ENCODE data around the gene NELFB. TPM values are rescaled to one million over a fixed set of nuclear protein-coding genes. Genes with fewer than 3 reads are reported as not detected.
A peak's percentile ranks its signal among the peaks of the same experiment; 100 is the strongest.

Gene NELFB
- total and polyA plus RNA-seq, 3 experiments from 2014 or later = 34.8 to 72.0 (median 67.5) TPM

DNA sequence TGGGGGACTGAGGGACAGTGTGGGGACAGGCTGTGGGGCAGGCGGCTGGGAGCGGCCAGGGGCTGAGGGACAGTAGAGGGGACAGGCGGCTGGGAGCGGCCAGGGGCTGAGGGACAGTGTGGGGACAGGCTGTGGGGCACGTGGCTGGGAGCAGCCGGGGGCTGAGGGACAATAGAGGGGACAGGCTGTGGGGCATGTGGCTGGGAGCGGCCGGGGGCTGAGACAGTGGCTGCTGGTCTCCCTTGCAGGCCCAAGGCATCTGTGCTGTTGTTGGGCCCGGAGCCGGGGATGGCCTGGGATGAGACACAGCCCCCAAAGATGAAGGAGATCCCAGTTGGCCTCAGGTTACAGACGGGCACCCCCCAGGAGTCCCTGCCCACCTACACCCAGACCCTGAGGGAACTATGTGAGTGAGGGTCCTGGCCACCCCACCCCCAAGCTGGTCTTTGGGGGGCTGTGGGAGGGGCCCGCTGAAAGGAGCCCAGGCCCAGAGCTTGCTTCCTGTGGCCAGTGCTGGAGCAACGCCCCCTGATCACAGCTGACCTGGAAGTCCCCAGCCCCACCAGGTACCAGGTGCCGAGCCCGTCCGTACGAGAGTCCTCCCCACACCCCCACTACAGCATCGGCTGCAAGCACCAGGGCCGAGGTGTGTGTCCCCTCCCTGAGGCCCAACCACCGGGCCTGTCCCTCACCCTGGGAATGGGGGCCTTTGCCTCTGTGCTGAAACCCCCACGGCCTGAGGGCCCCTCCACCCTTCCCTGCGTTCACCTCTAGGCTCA, 3.4 kb upstream of the NELFB start:
- DNase-seq = no peak
- POLR2A ChIA-PET = no interaction called here

GRCh38 chr9:137252555-137253506, 2.3 kb upstream of the NELFB start:
- Histone ChIP-seq H3K4me3 (ENCODE audit: low read length) (no peak overlapping the region), H3K9me3 (ENCODE audit: low read length) (no peaks in the 10 kb centered on the region), H3K27me3 (ENCODE audit: insufficient read depth, low read length, poor library complexity, severe bottlenecking) (no peaks in the 10 kb centered on the region), H3K36me3 (ENCODE audit: insufficient read depth, low read length) (no peaks in the 10 kb centered on the region), H3K27ac (ENCODE audit: low read depth, low read length) (no peak overlapping the region), H3K4me1 (ENCODE audit: insufficient read depth, low read length) (peaks cover 18% of the 10 kb centered on the region)
- DNase-seq = no peak
- Mint-ChIP-seq H3K9me3 (no peaks in the 10 kb centered on the region), H3K27ac (no peak overlapping the region), H3K4me3 (peak overlapping the region in 1 of 7 donors; percentile 52), H3K27me3 (no peaks in the 10 kb centered on the region), H3K4me1 (peaks cover 8 to 22% (median 11%) of the 10 kb centered on the region in 3 donors), H3K36me3 (peaks cover 0 to 14% (median 0%) of the 10 kb centered on the region in 3 donors)
- ChIA-PET CTCF (interaction anchor here (2.1 to 6.2 kb wide), 2 partner anchors 12 to 16 kb away, joined by 10 to 43 read pairs; partner anchors contain the start of gene TUBB4B), POLR2A (interaction anchor here (5.4 kb wide), 1 partner anchor 11 kb away, joined by 83 read pairs; the partner anchor contains the start of gene TUBB4B)

More for the DNA sequence above, 3.4 kb upstream of the NELFB start:
- H3K36me3 ChIP-seq (ENCODE audit: insufficient read depth, low read length) = no peaks in the 10 kb centered on the region
- no peak overlapping the region for H3K27ac ChIP-seq (ENCODE audit: low read depth, low read length)
- peaks cover 14% of the 10 kb centered on the region for H3K4me1 ChIP-seq (ENCODE audit: insufficient read depth, low read length)
- H3K27me3 ChIP-seq (ENCODE audit: insufficient read depth, low read length, poor library complexity, severe bottlenecking) = no peaks in the 10 kb centered on the region
- Mint-ChIP-seq H3K9me3 (no peaks in the 10 kb centered on the region), H3K4me3 (peak overlapping the region in 1 of 7 donors; percentile 27), H3K27ac (no peak overlapping the region), H3K36me3 (peaks cover 0 to 9% (median 0%) of the 10 kb centered on the region in 3 donors), H3K27me3 (no peaks in the 10 kb centered on the region), H3K4me1 (peaks cover 7 to 16% (median 8%) of the 10 kb centered on the region in 3 donors)
- no peaks in the 10 kb centered on the region for H3K9me3 ChIP-seq (ENCODE audit: low read length)
- CTCF ChIA-PET = interaction anchor here (6.2 kb wide), 1 partner anchor 11 kb away, joined by 43 read pairs; the partner anchor contains the start of gene TUBB4B
- H3K4me3 ChIP-seq (ENCODE audit: low read length) = no peak overlapping the region

DNA sequence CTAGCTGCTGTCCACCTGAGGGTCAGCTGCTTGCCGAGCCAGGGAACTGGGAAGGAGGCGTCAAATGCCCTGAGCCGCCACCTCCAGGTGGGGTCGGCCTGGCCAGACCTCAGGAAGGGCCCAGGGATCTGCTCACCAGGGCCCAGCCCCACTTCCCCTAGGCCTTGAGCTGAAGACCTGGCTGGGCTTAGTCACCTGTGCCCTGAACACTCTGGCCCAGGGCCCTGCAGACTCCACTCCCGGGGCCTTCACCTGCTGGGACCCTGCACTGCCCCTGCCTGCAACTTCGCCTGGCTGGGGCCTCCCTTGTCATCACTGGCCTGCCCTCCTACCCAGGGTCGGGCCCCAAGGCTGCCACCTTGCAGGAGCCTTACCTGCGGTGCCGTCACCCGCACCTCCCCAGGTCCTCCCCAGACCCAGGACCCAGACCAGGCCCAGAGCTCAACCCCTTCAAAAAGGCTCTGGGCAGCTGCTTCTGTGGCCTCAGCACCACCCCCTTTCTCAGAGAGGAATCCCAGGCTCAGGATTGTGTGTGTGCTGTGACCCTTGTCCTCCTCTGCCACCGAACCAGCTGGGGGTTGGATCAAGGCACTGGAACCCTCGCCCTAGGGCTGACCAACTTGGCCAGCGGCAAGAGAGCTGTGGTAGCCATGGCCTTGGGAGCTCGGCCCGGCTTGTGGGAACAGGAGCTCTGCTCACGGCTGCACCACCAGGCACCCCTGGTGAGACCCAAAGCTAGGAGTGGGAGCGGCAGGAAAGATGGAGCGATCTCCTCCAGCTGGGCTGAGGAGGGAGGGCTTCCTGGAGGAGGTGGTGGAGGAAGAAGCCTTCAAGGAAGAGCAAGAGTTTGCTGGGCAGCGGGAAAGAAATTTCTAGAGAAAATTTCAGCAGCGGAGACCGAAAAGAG, 1.2 kb upstream of the NELFB start:
- Histone ChIP-seq H3K4me3 (ENCODE audit: low read length) (no peak overlapping the region), H3K9me3 (ENCODE audit: low read length) (no peaks in the 10 kb centered on the region), H3K27me3 (ENCODE audit: insufficient read depth, low read length, poor library complexity, severe bottlenecking) (no peaks in the 10 kb centered on the region), H3K27ac (ENCODE audit: low read depth, low read length) (peak overlapping the region; percentile 61), H3K36me3 (ENCODE audit: insufficient read depth, low read length) (no peaks in the 10 kb centered on the region), H3K4me1 (ENCODE audit: insufficient read depth, low read length) (peaks cover 18% of the 10 kb centered on the region)
- no peak for DNase-seq
- peaks cover 8 to 22% (median 11%) of the 10 kb centered on the region in 3 donors for H3K4me1 Mint-ChIP-seq
- H3K27ac Mint-ChIP-seq = peak overlapping the region in 6 of 8 donors; percentile 57 to 97 (median 74)
- no peaks in the 10 kb centered on the region for H3K9me3 Mint-ChIP-seq
- H3K4me3 Mint-ChIP-seq = peak overlapping the region; percentile 73 to 96 (median 87)
- POLR2A ChIA-PET = interaction anchor here (1.0 to 5.4 kb wide), 5 partner anchors 13 to 159 kb away, joined by 3 to 83 read pairs (median 4); partner anchors contain the start of genes NDOR1, TMEM203, TPRN and TUBB4B
- no peaks in the 10 kb centered on the region for H3K27me3 Mint-ChIP-seq
- CTCF ChIA-PET = interaction anchor here (1.2 to 6.2 kb wide), 4 partner anchors 13 to 124 kb away, joined by 3 to 43 read pairs (median 12); partner anchors contain the start of gene TUBB4B
- peaks cover 0 to 24% (median 0%) of the 10 kb centered on the region in 3 donors for H3K36me3 Mint-ChIP-seq

GRCh38 chr9:137255448-137256114, 454 bp downstream of the NELFB start:
- DNase-seq = peak in 1 of 5 donors; percentile 37
- Histone ChIP-seq H3K27ac (ENCODE audit: low read depth, low read length) (peak overlapping the region; percentile 73), H3K27me3 (ENCODE audit: insufficient read depth, low read length, poor library complexity, severe bottlenecking) (no peaks in the 10 kb centered on the region), H3K9me3 (ENCODE audit: low read length) (no peaks in the 10 kb centered on the region), H3K36me3 (ENCODE audit: insufficient read depth, low read length) (no peaks in the 10 kb centered on the region), H3K4me1 (ENCODE audit: insufficient read depth, low read length) (peaks cover 18% of the 10 kb centered on the region), H3K4me3 (ENCODE audit: low read length) (peak overlapping the region; percentile 72)
- H3K27ac Mint-ChIP-seq = peak overlapping the region in 6 of 8 donors; percentile 47 to 93 (median 70)
- no peaks in the 10 kb centered on the region for H3K27me3 Mint-ChIP-seq
- no peaks in the 10 kb centered on the region for H3K9me3 Mint-ChIP-seq
- ChIA-PET POLR2A (interaction anchor here (1.2 to 5.4 kb wide), 2 partner anchors 14 to 55 kb away, joined by 3 to 83 read pairs; partner anchors contain the start of genes TPRN and TUBB4B), CTCF (interaction anchor here (1.4 to 6.2 kb wide), 5 partner anchors 15 to 168 kb away, joined by 5 to 43 read pairs (median 7); partner anchors contain the start of genes EXD3, NOXA1 and TUBB4B)
- peaks cover 0 to 29% (median 0%) of the 10 kb centered on the region in 3 donors for H3K36me3 Mint-ChIP-seq
- H3K4me3 Mint-ChIP-seq = peak overlapping the region; percentile 86 to 93 (median 88)
- H3K4me1 Mint-ChIP-seq = peaks cover 8 to 25% (median 11%) of the 10 kb centered on the region in 3 donors

DNA sequence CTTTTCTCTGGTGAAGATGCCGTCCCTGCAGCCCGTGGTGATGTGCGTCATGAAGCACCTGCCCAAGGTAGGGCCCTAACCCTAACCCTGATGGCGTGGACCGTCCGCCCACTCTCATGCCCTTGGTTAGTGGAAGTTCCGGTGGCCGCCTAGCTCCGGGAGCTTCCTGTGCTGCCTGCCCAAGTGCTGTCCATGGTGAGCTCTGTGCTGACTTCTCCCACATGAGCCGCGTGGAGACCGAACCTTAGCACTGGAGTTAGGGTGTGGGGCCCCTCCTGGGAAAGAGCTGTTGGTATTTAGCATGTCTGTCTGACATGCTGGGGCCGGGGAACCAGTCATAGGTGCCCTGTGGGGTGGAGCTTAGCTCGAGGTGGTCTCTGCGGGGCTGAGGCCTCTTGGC, 1.2 kb downstream of the NELFB start:
- H3K36me3 ChIP-seq (ENCODE audit: insufficient read depth, low read length) = no peaks in the 10 kb centered on the region
- H3K4me3 ChIP-seq (ENCODE audit: low read length) = peak overlapping the region; percentile 72
- POLR2A ChIA-PET = interaction anchor here (5.4 kb wide), 1 partner anchor 15 kb away, joined by 83 read pairs; the partner anchor contains the start of gene TUBB4B
- H3K27me3 ChIP-seq (ENCODE audit: insufficient read depth, low read length, poor library complexity, severe bottlenecking) = no peaks in the 10 kb centered on the region
- no peaks in the 10 kb centered on the region for H3K9me3 ChIP-seq (ENCODE audit: low read length)
- Mint-ChIP-seq H3K36me3 (peaks cover 0 to 29% (median 0%) of the 10 kb centered on the region in 3 donors), H3K27ac (peak overlapping the region in 3 of 8 donors; percentile 61 to 81 (median 61)), H3K9me3 (no peaks in the 10 kb centered on the region), H3K27me3 (no peaks in the 10 kb centered on the region), H3K4me1 (peaks cover 8 to 25% (median 11%) of the 10 kb centered on the region in 3 donors), H3K4me3 (peak overlapping the region; percentile 86 to 93 (median 88))
- peaks cover 18% of the 10 kb centered on the region for H3K4me1 ChIP-seq (ENCODE audit: insufficient read depth, low read length)
- no peak for DNase-seq
- CTCF ChIA-PET = interaction anchor here (1.4 to 6.2 kb wide), 5 partner anchors 15 to 167 kb away, joined by 5 to 43 read pairs (median 7); partner anchors contain the start of genes EXD3, NOXA1 and TUBB4B
- no peak overlapping the region for H3K27ac ChIP-seq (ENCODE audit: low read depth, low read length)

GRCh38 chr9:137256856-137257255, 1.7 kb downstream of the NELFB start:
- Histone ChIP-seq H3K27ac (ENCODE audit: low read depth, low read length) (no peak overlapping the region), H3K36me3 (ENCODE audit: insufficient read depth, low read length) (no peaks in the 10 kb centered on the region), H3K4me3 (ENCODE audit: low read length) (no peak overlapping the region), H3K27me3 (ENCODE audit: insufficient read depth, low read length, poor library complexity, severe bottlenecking) (no peaks in the 10 kb centered on the region), H3K4me1 (ENCODE audit: insufficient read depth, low read length) (peaks cover 18% of the 10 kb centered on the region), H3K9me3 (ENCODE audit: low read length) (no peaks in the 10 kb centered on the region)
- ChIA-PET POLR2A (interaction anchor here (5.4 kb wide), 1 partner anchor 15 kb away, joined by 83 read pairs; the partner anchor contains the start of gene TUBB4B), CTCF (interaction anchor here (1.4 to 6.2 kb wide), 5 partner anchors 16 to 167 kb away, joined by 5 to 43 read pairs (median 7); partner anchors contain the start of genes EXD3, NOXA1 and TUBB4B)
- Mint-ChIP-seq H3K27me3 (no peaks in the 10 kb centered on the region), H3K9me3 (no peaks in the 10 kb centered on the region), H3K27ac (peak overlapping the region in 3 of 8 donors; percentile 51 to 81 (median 61)), H3K4me1 (peaks cover 9 to 25% (median 16%) of the 10 kb centered on the region in 3 donors), H3K4me3 (peak overlapping the region; percentile 86 to 93 (median 88)), H3K36me3 (peaks cover 0 to 33% (median 2%) of the 10 kb centered on the region in 3 donors)
- no peak for DNase-seq

All from CD8-positive, alpha-beta memory T cell (primary cell).